Measurements from ENCODE around the gene EML1. TPM values are rescaled to one million over a fixed set of nuclear protein-coding genes. Genes with fewer than 3 reads are reported as not detected.

The EML1 gene
- total RNA-seq, 1 donor from 2014 or later: 39.5 TPM

DNA sequence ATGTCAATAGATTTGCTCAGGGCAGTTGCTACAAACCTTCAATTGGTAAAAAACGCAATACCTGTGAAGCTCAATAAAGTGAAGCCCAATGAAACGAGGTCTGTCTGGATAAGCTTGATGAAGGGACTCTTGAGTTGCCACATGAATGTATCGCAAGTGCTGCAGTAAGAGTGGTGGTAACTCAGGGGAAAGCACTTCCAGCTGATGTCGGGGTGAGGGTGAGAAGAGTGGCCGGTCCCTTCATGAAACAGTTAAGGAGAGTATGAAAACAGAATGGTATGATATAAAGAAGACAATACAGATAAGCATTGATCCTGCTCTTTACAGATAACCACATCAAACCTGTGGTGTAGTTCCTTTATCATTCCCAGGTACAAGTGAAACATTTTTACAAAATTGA, 188.6 kb downstream of the EML1 start:
- intact Hi-C loops (cut with DNase I): loop anchor here (2.0 to 5.0 kb wide), 2 partner anchors 125 to 210 kb away; no protein-coding TSS in a partner anchor
- ATAC-seq (ENCODE audit: poor library complexity): no peak

DNA sequence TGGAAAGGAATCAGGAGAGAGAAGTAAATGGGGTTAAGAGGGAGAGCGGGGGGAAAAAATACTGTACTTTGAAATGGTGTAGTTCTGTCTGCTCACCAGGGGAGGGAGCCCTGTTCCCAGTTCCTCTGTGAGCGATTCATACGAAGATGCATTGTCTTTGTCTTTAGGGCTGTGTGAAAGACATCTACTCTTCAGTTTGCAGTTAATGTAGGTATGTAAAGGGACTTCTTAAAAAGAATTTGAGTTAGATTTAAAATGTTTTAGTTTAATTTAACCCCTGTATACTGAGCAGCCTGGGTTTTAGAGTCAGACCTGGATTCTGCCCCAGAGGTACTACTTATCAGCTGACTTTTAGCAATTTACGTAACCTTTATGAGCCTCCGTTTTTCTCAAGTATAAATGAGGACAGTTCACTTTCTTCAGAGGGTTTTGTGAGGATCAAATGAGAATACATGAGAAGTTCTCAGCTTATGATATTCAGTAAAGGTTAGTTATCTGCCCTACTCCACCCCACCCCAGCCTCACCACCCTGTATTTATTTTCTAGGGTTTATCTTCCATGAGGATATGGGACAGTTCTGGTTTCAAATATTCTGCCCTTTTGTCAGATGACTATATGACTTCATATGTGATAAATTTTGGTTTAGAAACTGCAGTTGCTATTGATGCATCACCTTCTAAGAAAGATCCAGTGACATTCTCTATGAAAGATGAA, 189.5 kb downstream of the EML1 start:
- DNase-seq (no peak), ATAC-seq (ENCODE audit: poor library complexity) (peak; percentile 90)
- intact Hi-C loops (cut with DNase I): loop anchor here (2.0 to 5.0 kb wide), 2 partner anchors 124 to 210 kb away; no protein-coding TSS in a partner anchor

More for the DNA sequence above, 188.6 kb downstream of the EML1 start:
- no peak for DNase-seq

DNA sequence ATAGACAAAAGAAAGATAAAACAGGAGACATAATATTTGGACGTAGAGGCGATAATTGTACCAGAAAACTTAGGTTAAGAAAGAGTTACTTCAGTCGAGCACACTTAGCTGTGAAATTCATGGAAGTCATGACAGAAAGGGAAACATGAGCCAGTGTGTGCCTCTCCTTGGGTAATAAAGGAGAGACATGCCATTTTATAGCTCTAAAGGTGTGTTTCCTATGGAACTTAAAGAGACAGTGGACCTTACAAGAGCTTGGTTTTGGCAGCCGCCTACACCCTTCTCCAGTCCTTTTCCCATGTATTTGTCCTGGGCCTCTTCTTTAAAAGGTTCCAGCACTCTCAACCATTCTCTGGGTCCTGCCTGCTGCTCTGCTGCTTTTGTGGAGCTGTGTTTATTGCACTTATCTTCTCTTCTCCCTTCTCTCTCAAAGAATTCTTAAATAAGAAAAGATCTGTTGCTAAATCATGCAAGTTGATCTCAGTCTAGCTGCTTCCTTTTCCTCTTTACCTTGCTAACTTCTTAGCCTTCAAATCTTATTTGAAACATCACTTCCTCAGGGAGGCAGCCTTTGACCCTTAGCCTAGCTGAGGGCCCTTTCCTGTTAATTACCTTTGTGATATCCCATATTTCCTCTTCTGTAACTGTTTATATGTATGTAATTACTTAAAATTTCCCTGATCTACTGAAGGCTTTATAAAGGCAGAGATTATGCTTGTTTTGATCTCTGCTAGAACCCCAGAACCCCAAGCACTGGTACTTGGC, 190.2 kb downstream of the EML1 start:
- no peak for DNase-seq
- intact Hi-C loops (cut with DNase I): loop anchor here (2.0 to 5.0 kb wide), 2 partner anchors 123 to 209 kb away; no protein-coding TSS in a partner anchor
- ATAC-seq (ENCODE audit: poor library complexity): no peak

DNA sequence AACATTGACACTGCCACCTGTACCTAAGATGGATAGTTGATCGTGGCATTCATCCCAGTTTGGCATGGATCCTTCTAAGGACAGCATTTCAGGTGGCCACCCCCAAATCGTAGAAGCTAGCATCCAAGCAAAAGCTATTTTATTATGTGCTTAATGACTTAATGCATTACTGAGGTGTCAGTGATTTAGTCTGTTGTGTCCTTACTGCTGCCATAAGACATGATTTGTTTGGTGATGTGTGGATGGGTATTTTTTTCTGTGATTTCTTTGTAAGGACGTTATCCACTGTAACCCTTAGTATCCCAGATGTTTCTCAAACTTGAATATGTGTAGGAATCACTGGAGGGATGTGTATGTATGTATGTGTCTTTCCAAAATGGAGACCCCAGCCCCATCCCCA, 190.8 kb downstream of the EML1 start:
- intact Hi-C loops (cut with DNase I): loop anchor here (5.0 kb wide), 1 partner anchor 208 kb away; no protein-coding TSS in a partner anchor
- no peak for DNase-seq
- ATAC-seq (ENCODE audit: poor library complexity): no peak

DNA sequence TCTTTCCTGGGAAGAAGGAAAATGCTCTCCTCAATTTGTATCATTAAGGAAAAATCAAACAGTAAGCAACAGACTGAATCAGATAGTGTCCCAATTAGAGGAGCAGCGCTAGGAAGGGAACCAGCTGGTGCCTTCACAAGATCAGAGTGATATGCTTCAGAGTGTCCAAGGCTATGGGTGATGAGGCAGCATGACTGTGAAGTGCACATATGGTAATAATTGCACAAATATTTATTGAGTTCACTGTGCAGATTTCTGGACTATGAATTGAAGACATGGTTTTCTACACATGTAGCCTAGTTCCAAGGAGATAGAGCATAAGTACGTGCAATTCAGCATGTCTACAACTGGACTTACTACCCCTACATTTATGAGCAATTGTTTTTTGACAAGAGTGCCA, 193.2 kb downstream of the EML1 start:
- ATAC-seq (ENCODE audit: poor library complexity) (no peak), DNase-seq (no peak)
- intact Hi-C loops (cut with DNase I): no loop called here

DNA sequence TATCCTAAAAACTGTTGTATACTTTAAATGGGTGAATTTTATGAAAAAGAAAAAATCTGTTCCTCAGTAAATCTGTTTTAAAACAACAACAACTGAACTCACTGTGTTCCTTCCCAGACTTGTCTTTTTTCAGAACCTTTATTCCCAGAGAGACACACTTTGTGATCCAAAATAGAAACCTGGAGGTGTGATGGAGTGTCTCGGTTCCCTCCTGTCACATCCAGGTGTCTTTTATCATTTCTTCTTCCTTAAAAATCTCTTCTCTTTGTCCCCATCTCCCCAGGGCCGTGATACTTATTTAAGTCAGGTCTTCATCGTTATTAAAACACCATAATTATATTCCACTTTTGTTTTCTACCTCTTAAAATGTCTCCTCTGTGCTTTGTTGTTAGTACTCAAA, 195.8 kb downstream of the EML1 start:
- DNase-seq (no peak), ATAC-seq (ENCODE audit: poor library complexity) (no peak)
- intact Hi-C loops (cut with DNase I): no loop called here

DNA sequence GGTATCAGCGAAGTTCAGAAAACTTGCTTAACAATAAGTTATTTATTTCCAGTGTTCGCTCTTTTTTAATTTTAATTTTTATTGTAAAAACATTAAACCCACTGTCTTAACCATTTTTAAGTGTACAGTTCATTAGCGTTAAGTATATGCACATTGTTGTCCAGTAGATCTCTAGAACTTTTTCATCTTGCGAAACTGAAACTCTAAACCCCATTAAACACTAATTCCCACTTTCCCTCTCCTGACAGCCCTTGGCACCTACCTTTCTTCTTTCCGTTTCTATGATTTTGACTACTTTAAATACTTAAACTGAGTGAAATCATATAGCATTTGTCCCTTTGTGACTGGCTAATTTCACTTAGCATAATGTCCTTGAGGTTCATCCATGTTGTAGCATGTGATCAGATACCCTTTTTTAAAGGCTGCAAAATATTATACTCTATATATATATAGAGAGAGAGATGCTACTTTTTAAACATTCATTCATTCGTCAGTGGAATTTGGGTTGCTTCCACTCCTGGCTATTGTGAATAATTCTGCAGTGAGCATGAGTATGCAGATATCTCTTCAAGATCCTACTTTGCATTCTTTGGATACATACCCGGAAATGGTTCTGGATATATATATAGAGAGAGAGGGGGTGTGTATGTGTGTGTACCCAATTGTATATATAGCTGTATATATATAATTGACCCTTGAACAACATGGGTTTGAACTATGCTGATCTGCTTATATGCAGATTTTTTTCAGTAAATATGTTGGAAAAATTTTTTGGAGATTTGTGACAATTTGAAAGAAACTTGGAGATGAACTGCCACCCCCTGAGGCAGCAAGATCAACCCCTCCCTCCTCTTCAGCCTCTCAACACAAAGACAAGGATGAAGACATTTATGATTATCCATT, 197.3 kb downstream of the EML1 start:
- intact Hi-C loops (cut with DNase I): no loop called here
- ATAC-seq (ENCODE audit: poor library complexity) (no peak), DNase-seq (no peak)

DNA sequence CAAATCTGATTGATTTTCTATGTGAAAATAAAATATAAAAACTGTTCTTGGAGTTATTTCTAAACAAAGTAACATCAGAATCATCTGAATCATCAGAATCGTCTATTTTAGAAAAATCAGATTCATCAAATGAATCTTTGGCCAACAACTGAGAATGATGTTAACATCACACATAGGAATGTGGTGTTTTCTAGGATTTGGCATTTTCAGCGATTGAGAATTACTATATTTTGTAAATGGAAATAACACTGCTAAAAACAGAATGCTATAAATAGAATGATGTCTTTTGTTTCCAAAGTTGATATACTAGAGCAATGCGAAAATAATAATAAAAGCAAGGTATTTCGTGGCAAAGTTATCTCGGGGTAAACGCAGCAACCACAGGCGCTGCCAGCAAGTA, 198.1 kb downstream of the EML1 start:
- intact Hi-C loops (cut with DNase I): no loop called here
- no peak for DNase-seq
- no peak for ATAC-seq (ENCODE audit: poor library complexity)

Other genes starting within 250 kb of the EML1 start
- gene CCDC85C, start 189.2 kb upstream of the EML1 start, total RNA-seq: 46.6 TPM
- gene HHIPL1, start 148.3 kb upstream of the EML1 start, total RNA-seq: 1.6 TPM
- 3.0 TPM for gene CYP46A1, start 109.1 kb upstream of the EML1 start, total RNA-seq